Testis (tissue), 3 donors: ENCODE data around the gene ZNF532. TPM values are rescaled to one million over a fixed set of nuclear protein-coding genes. Genes with fewer than 3 reads are reported as not detected.

ENCODE experiments used
- DNase-seq: peaks from one replicate; pipeline ENCODE4 v3.0.0-alpha.2; 2019
- H3K27ac ChIP-seq, 2 donors: fragments of 200-600 bp; sonication (generic); one replicate each; pipeline ENCODE4 v1.5.1; 2019
- H3K27me3 ChIP-seq: fragments of 200-600 bp; sonication (generic); one replicate; pipeline ENCODE4 v1.5.1; 2019
- H3K36me3 ChIP-seq: fragments of 200-600 bp; sonication (generic); one replicate; pipeline ENCODE4 v1.5.1; 2017; ENCODE audit warnings: low read depth; ENCODE audit errors: missing control alignments
- H3K4me1 ChIP-seq: fragments of 200-600 bp; sonication (generic); one replicate; pipeline ENCODE4 v1.5.1; 2019
- H3K4me3 ChIP-seq, 2 donors: fragments of 200-600 bp; sonication (generic); one replicate each; pipeline ENCODE4 v1.5.1; 2017 to 2019
- H3K9me3 ChIP-seq: fragments of 200-600 bp; sonication (generic); one replicate; pipeline ENCODE4 v1.5.1; 2017
- POLR2A ChIP-seq: fragments of 450-650 bp; IDR thresholded peaks from one replicate; pipeline ENCODE4 v1.6.1; 2017; ENCODE audit warnings: antibody characterized with exemption, mild to moderate bottlenecking, moderate library complexity
- WGBS, 2 donors: methylation state at CpG; one replicate each; pipeline ENCODE4 v1.1.5; 2018; 5-methylcytosine and 5-hydroxymethylcytosine counted together
- intact Hi-C: fragments of 100-400 bp; cut with DNase I; formaldehyde crosslinking; loops from one replicate; pipeline ENCODE4 v1.15.1; 2023; ENCODE audit warnings: low total_unique reads
- polyA plus RNA-seq: library from polyadenylated mRNA; stranded (reverse); fragments of 350-450 nt; fragmentation: Illumina TruSeq; extraction: RNeasy Lipid Tissue Mini Kit (QIAGEN cat#74804); gene quantifications from one replicate; pipeline ENCODE4 v1.2.3, GENCODE V29; 2014; ENCODE audit warnings: low read depth, low replicate concordance; ENCODE audit not compliant: insufficient read depth
- total RNA-seq, 2 donors: library from RNA; depleted of rRNA; stranded (reverse); fragments of >200 nt; gene quantifications; one replicate each; pipeline ENCODE4 v1.2.3, GENCODE V29; 2016
- TF ChIP-seq, protein P1 (sequence below), 3 experiments: fragments of 450-650 bp in 2 of 3; fragments of 200-600 bp in 1 of 3; sonication (generic) in 1 of 3; IDR thresholded peaks; one replicate each; pipeline ENCODE4 v1.5.1; 2016 to 2019; ENCODE audit warnings: antibody characterized with exemption in 3 of 3, mild to moderate bottlenecking in 2 of 3, moderate library complexity in 1 of 3

ZNF532 gene
- total and polyA plus RNA-seq, 3 donors from 2014 or later, result 64.0 to 131 (median 122) TPM

GRCh38 chr18:58882044-58882443 lies 17.4 kb downstream of the ZNF532 start:
- intact Hi-C loops, result no loop called here
- H3K27ac ChIP-seq, result no peak overlapping the region
- TF ChIP-seq, protein P1, sequence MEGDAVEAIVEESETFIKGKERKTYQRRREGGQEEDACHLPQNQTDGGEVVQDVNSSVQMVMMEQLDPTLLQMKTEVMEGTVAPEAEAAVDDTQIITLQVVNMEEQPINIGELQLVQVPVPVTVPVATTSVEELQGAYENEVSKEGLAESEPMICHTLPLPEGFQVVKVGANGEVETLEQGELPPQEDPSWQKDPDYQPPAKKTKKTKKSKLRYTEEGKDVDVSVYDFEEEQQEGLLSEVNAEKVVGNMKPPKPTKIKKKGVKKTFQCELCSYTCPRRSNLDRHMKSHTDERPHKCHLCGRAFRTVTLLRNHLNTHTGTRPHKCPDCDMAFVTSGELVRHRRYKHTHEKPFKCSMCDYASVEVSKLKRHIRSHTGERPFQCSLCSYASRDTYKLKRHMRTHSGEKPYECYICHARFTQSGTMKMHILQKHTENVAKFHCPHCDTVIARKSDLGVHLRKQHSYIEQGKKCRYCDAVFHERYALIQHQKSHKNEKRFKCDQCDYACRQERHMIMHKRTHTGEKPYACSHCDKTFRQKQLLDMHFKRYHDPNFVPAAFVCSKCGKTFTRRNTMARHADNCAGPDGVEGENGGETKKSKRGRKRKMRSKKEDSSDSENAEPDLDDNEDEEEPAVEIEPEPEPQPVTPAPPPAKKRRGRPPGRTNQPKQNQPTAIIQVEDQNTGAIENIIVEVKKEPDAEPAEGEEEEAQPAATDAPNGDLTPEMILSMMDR (IDR thresholded peaks at IDR 0.05), result no peak
- no peak for TF ChIP-seq POLR2A
- H3K27me3 ChIP-seq, result no peaks in the 10 kb centered on the region
- H3K4me1 ChIP-seq, result peaks cover 4% of the 10 kb centered on the region
- H3K9me3 ChIP-seq, result no peaks in the 10 kb centered on the region
- 83 to 89% methylated on average over 4 of the region's 4 CpGs for WGBS, 2 donors
- H3K4me3 ChIP-seq, result no peak overlapping the region
- DNase-seq, result no peak
- H3K36me3 ChIP-seq, result no peaks in the 10 kb centered on the region

- intact Hi-C loops, result no loop called here
- Histone ChIP-seq H3K27ac (no peak overlapping the region), H3K4me3 (no peak overlapping the region), H3K4me1 (peaks cover 5% of the 10 kb centered on the region), H3K36me3 (no peaks in the 10 kb centered on the region), H3K27me3 (no peaks in the 10 kb centered on the region), H3K9me3 (no peaks in the 10 kb centered on the region)
- no peak for TF ChIP-seq POLR2A
- TF ChIP-seq, protein P1 (IDR thresholded peaks at IDR 0.05), result no peak
- DNase-seq, result no peak
- 28 to 52% methylated on average over 1 of the region's 1 CpG for WGBS, 2 donors
Observed at GRCh38 chr18:58882686-58883085, 18.0 kb downstream of the ZNF532 start.

DNA sequence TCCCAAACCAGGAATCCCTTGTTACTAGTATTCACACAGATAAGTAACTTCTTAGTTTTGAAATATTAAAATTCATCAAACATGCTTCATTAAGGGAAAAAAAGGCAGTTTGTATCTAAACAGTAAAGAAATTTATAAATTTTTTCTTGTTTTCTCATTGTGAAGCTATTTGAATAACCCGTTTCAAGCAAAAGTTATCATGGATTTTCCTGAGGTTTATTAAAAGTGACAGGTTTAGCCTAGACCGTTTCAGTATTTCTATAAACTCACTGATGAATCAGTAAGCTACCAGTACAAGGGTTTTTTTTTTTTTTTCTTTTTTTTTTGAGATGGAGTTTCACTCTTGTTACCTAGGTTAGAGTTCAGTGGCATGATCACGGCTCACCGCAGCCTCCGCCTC lies 20.0 kb downstream of the ZNF532 start:
- intact Hi-C loops, result no loop called here
- no peaks in the 10 kb centered on the region for H3K36me3 ChIP-seq
- H3K27ac ChIP-seq, result no peak overlapping the region
- no peaks in the 10 kb centered on the region for H3K9me3 ChIP-seq
- WGBS, 2 donors, result 92 to 96% methylated on average over 5 of the region's 5 CpGs
- TF ChIP-seq POLR2A, result no peak
- TF ChIP-seq, protein P1 (IDR thresholded peaks at IDR 0.05), result no peak
- no peak for DNase-seq
- no peaks in the 10 kb centered on the region for H3K27me3 ChIP-seq
- no peak overlapping the region for H3K4me3 ChIP-seq
- peaks cover 5% of the 10 kb centered on the region for H3K4me1 ChIP-seq

GRCh38 chr18:58886431-58886830 lies 21.8 kb downstream of the ZNF532 start:
- DNase-seq, result no peak
- intact Hi-C loops, result no loop called here
- H3K9me3 ChIP-seq, result no peaks in the 10 kb centered on the region
- WGBS, 2 donors, result 65% methylated on average over 3 of the region's 3 CpGs
- H3K4me3 ChIP-seq, result no peak overlapping the region
- no peaks in the 10 kb centered on the region for H3K27me3 ChIP-seq
- H3K36me3 ChIP-seq, result no peaks in the 10 kb centered on the region
- TF ChIP-seq POLR2A, result no peak
- TF ChIP-seq, protein P1 (IDR thresholded peaks at IDR 0.05), result no peak
- no peak overlapping the region for H3K27ac ChIP-seq
- H3K4me1 ChIP-seq, result peaks cover 5% of the 10 kb centered on the region

- Histone ChIP-seq H3K9me3 (no peaks in the 10 kb centered on the region), H3K4me1 (peaks cover 5% of the 10 kb centered on the region), H3K36me3 (no peaks in the 10 kb centered on the region), H3K4me3 (no peak overlapping the region), H3K27ac (peak overlapping the region; percentile 42 to 50), H3K27me3 (no peaks in the 10 kb centered on the region)
- TF ChIP-seq, protein P1 (IDR thresholded peaks at IDR 0.05), result no peak
- intact Hi-C loops, result no loop called here
- no peak for DNase-seq
- 62 to 79% methylated on average over 8 of the region's 8 CpGs for WGBS, 2 donors
Observed at GRCh38 chr18:58886864-58887612, 22.4 kb downstream of the ZNF532 start.
